Measurements from ENCODE around the gene EXOC4.

The EXOC4 gene

GRCh38 chr7:134046594-134047128 lies 793.8 kb downstream of the EXOC4 start:
- H2AFZ ChIP-seq (ENCODE audit: low read length, unreplicated experiment): no peak overlapping the region
- H3K36me3 ChIP-seq (ENCODE audit: insufficient read depth, low read length): no peaks in the 10 kb centered on the region
- H3K79me2 ChIP-seq (ENCODE audit: control insufficient read depth, insufficient read depth, low read length, unreplicated experiment): no peaks in the 10 kb centered on the region
- H3K4me3 ChIP-seq (ENCODE audit: low read depth, low read length): no peak overlapping the region
- H3K27ac ChIP-seq (ENCODE audit: low read depth, low read length): no peak overlapping the region
- H3K27me3 ChIP-seq (ENCODE audit: insufficient read depth, low read length): no peaks in the 10 kb centered on the region
- H3K4me1 ChIP-seq (ENCODE audit: control insufficient read depth, insufficient read depth, low read length, unreplicated experiment): no peaks in the 10 kb centered on the region

GRCh38 chr7:134047675-134048074 lies 794.8 kb downstream of the EXOC4 start:
- Histone ChIP-seq H3K4me3 (ENCODE audit: low read depth, low read length) (no peak overlapping the region), H3K27ac (ENCODE audit: low read depth, low read length) (no peak overlapping the region), H3K4me1 (ENCODE audit: control insufficient read depth, insufficient read depth, low read length, unreplicated experiment) (no peaks in the 10 kb centered on the region), H3K79me2 (ENCODE audit: control insufficient read depth, insufficient read depth, low read length, unreplicated experiment) (no peaks in the 10 kb centered on the region), H2AFZ (ENCODE audit: low read length, unreplicated experiment) (no peak overlapping the region), H3K36me3 (ENCODE audit: insufficient read depth, low read length) (no peaks in the 10 kb centered on the region), H3K27me3 (ENCODE audit: insufficient read depth, low read length) (no peaks in the 10 kb centered on the region)

- no peaks in the 10 kb centered on the region for H3K36me3 ChIP-seq (ENCODE audit: insufficient read depth, low read length)
- H3K79me2 ChIP-seq (ENCODE audit: control insufficient read depth, insufficient read depth, low read length, unreplicated experiment): no peaks in the 10 kb centered on the region
- H3K27me3 ChIP-seq (ENCODE audit: insufficient read depth, low read length): no peaks in the 10 kb centered on the region
- no peak overlapping the region for H3K27ac ChIP-seq (ENCODE audit: low read depth, low read length)
- H2AFZ ChIP-seq (ENCODE audit: low read length, unreplicated experiment): no peak overlapping the region
- H3K4me1 ChIP-seq (ENCODE audit: control insufficient read depth, insufficient read depth, low read length, unreplicated experiment): no peaks in the 10 kb centered on the region
- no peak overlapping the region for H3K4me3 ChIP-seq (ENCODE audit: low read depth, low read length)
These were observed 795.3 kb downstream of the EXOC4 start for GRCh38 chr7:134048166-134048565.

GRCh38 chr7:134051020-134051419 lies 798.1 kb downstream of the EXOC4 start:
- Histone ChIP-seq H3K79me2 (ENCODE audit: control insufficient read depth, insufficient read depth, low read length, unreplicated experiment) (no peaks in the 10 kb centered on the region), H3K36me3 (ENCODE audit: insufficient read depth, low read length) (no peaks in the 10 kb centered on the region), H3K27ac (ENCODE audit: low read depth, low read length) (no peak overlapping the region), H3K27me3 (ENCODE audit: insufficient read depth, low read length) (no peaks in the 10 kb centered on the region), H3K4me3 (ENCODE audit: low read depth, low read length) (no peak overlapping the region), H2AFZ (ENCODE audit: low read length, unreplicated experiment) (no peak overlapping the region), H3K4me1 (ENCODE audit: control insufficient read depth, insufficient read depth, low read length, unreplicated experiment) (no peaks in the 10 kb centered on the region)

GRCh38 chr7:134056816-134057215 lies 803.9 kb downstream of the EXOC4 start:
- Histone ChIP-seq H3K79me2 (ENCODE audit: control insufficient read depth, insufficient read depth, low read length, unreplicated experiment) (no peaks in the 10 kb centered on the region), H2AFZ (ENCODE audit: low read length, unreplicated experiment) (no peak overlapping the region), H3K4me3 (ENCODE audit: low read depth, low read length) (no peak overlapping the region), H3K4me1 (ENCODE audit: control insufficient read depth, insufficient read depth, low read length, unreplicated experiment) (no peaks in the 10 kb centered on the region), H3K27ac (ENCODE audit: low read depth, low read length) (no peak overlapping the region), H3K36me3 (ENCODE audit: insufficient read depth, low read length) (no peaks in the 10 kb centered on the region), H3K27me3 (ENCODE audit: insufficient read depth, low read length) (no peaks in the 10 kb centered on the region)

GRCh38 chr7:134058521-134058920 lies 805.6 kb downstream of the EXOC4 start:
- no peak overlapping the region for H3K27ac ChIP-seq (ENCODE audit: low read depth, low read length)
- no peaks in the 10 kb centered on the region for H3K27me3 ChIP-seq (ENCODE audit: insufficient read depth, low read length)
- no peaks in the 10 kb centered on the region for H3K36me3 ChIP-seq (ENCODE audit: insufficient read depth, low read length)
- no peak overlapping the region for H3K4me3 ChIP-seq (ENCODE audit: low read depth, low read length)
- no peaks in the 10 kb centered on the region for H3K4me1 ChIP-seq (ENCODE audit: control insufficient read depth, insufficient read depth, low read length, unreplicated experiment)
- no peaks in the 10 kb centered on the region for H3K79me2 ChIP-seq (ENCODE audit: control insufficient read depth, insufficient read depth, low read length, unreplicated experiment)
- no peak overlapping the region for H2AFZ ChIP-seq (ENCODE audit: low read length, unreplicated experiment)

GRCh38 chr7:134058980-134059379 lies 806.1 kb downstream of the EXOC4 start:
- no peak overlapping the region for H3K4me3 ChIP-seq (ENCODE audit: low read depth, low read length)
- no peaks in the 10 kb centered on the region for H3K36me3 ChIP-seq (ENCODE audit: insufficient read depth, low read length)
- no peaks in the 10 kb centered on the region for H3K4me1 ChIP-seq (ENCODE audit: control insufficient read depth, insufficient read depth, low read length, unreplicated experiment)
- H3K27ac ChIP-seq (ENCODE audit: low read depth, low read length): no peak overlapping the region
- H3K79me2 ChIP-seq (ENCODE audit: control insufficient read depth, insufficient read depth, low read length, unreplicated experiment): no peaks in the 10 kb centered on the region
- no peaks in the 10 kb centered on the region for H3K27me3 ChIP-seq (ENCODE audit: insufficient read depth, low read length)
- no peak overlapping the region for H2AFZ ChIP-seq (ENCODE audit: low read length, unreplicated experiment)

- H3K4me1 ChIP-seq (ENCODE audit: control insufficient read depth, insufficient read depth, low read length, unreplicated experiment): no peaks in the 10 kb centered on the region
- no peaks in the 10 kb centered on the region for H3K79me2 ChIP-seq (ENCODE audit: control insufficient read depth, insufficient read depth, low read length, unreplicated experiment)
- H3K36me3 ChIP-seq (ENCODE audit: insufficient read depth, low read length): no peaks in the 10 kb centered on the region
- H2AFZ ChIP-seq (ENCODE audit: low read length, unreplicated experiment): no peak overlapping the region
- H3K27me3 ChIP-seq (ENCODE audit: insufficient read depth, low read length): no peaks in the 10 kb centered on the region
- no peak overlapping the region for H3K4me3 ChIP-seq (ENCODE audit: low read depth, low read length)
- H3K27ac ChIP-seq (ENCODE audit: low read depth, low read length): no peak overlapping the region
These were observed 807.0 kb downstream of the EXOC4 start for GRCh38 chr7:134059921-134060320.

GRCh38 chr7:134060874-134061273 lies 808.0 kb downstream of the EXOC4 start:
- Histone ChIP-seq H3K79me2 (ENCODE audit: control insufficient read depth, insufficient read depth, low read length, unreplicated experiment) (no peaks in the 10 kb centered on the region), H3K4me1 (ENCODE audit: control insufficient read depth, insufficient read depth, low read length, unreplicated experiment) (no peaks in the 10 kb centered on the region), H3K36me3 (ENCODE audit: insufficient read depth, low read length) (no peaks in the 10 kb centered on the region), H3K27me3 (ENCODE audit: insufficient read depth, low read length) (no peaks in the 10 kb centered on the region), H3K4me3 (ENCODE audit: low read depth, low read length) (no peak overlapping the region), H3K27ac (ENCODE audit: low read depth, low read length) (no peak overlapping the region), H2AFZ (ENCODE audit: low read length, unreplicated experiment) (no peak overlapping the region)

GRCh38 chr7:134062460-134062859 lies 809.6 kb downstream of the EXOC4 start:
- Histone ChIP-seq H3K4me1 (ENCODE audit: control insufficient read depth, insufficient read depth, low read length, unreplicated experiment) (no peaks in the 10 kb centered on the region), H2AFZ (ENCODE audit: low read length, unreplicated experiment) (no peak overlapping the region), H3K36me3 (ENCODE audit: insufficient read depth, low read length) (no peaks in the 10 kb centered on the region), H3K27ac (ENCODE audit: low read depth, low read length) (no peak overlapping the region), H3K4me3 (ENCODE audit: low read depth, low read length) (no peak overlapping the region), H3K27me3 (ENCODE audit: insufficient read depth, low read length) (no peaks in the 10 kb centered on the region), H3K79me2 (ENCODE audit: control insufficient read depth, insufficient read depth, low read length, unreplicated experiment) (no peaks in the 10 kb centered on the region)

- no peak overlapping the region for H2AFZ ChIP-seq (ENCODE audit: low read length, unreplicated experiment)
These were observed 812.5 kb downstream of the EXOC4 start for GRCh38 chr7:134065415-134065814.

More at GRCh38 chr7:134065415-134065814, 812.5 kb downstream of the EXOC4 start:
- H3K4me1 ChIP-seq (ENCODE audit: control insufficient read depth, insufficient read depth, low read length, unreplicated experiment): no peaks in the 10 kb centered on the region
- no peak overlapping the region for H3K4me3 ChIP-seq (ENCODE audit: low read depth, low read length)
- H3K27ac ChIP-seq (ENCODE audit: low read depth, low read length): no peak overlapping the region
- no peaks in the 10 kb centered on the region for H3K27me3 ChIP-seq (ENCODE audit: insufficient read depth, low read length)
- H3K36me3 ChIP-seq (ENCODE audit: insufficient read depth, low read length): no peaks in the 10 kb centered on the region
- no peaks in the 10 kb centered on the region for H3K79me2 ChIP-seq (ENCODE audit: control insufficient read depth, insufficient read depth, low read length, unreplicated experiment)

Measured in ACC112 (cell line).